ENCODE results near the gene MTTP.

MTTP gene

DNA sequence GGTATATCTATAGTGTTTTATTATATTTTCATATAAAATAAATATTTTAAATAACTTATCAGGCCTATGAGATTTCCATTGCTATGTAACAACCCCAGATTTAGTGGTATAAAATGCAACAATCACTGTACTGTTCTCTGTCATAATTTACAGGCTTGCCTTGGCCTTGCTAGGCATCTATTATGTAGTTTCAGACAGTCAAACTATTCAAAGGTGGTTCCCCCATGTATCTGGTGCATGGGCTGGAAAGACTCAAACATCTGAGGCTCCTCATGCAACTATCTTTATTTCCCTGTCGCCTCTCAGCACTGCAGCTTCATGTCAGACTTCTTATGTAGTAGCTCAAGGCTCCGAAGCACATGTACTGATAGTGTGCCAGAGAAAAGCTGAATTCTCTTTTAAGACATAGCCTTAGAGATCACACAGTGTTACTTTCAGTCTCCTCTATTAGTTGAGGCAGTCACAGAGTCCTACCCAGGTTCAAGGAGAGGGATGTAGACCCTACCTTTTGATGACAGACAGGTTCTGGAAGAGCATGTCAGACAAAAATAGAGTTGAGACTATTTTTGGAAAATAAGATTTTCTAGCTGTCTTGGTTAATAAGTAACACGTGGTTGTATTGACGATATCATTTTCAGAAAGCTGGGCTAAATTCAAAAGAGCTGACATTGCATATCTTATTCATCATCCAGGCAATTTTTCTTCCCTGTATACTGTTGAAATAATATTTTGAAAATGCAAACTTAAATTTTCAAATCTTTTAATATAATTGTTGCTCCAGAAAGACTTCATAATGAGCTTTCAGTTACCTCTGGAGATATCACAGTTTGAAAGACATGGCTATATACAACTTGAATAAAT is 19.4 kb downstream of the MTTP start:
- no peak for DNase-seq

DNA sequence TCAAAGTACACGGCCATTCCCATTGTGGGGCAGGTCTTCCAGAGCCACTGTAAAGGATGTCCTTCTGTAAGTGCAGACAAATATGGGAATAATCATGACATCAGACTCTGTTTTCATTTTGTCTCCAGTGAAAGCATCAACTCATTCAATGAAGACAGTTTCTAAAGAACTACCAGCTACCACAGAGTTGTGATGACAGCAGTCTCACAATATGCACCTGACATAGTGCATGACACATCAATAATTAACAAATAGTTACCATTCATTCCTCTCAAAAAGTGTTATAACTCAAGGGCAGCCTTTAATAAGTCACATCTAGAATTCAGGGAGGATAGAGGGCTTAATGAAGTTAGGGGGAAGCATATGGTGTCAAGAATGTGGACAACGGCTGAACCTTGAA is 20.2 kb downstream of the MTTP start:
- no peak for DNase-seq

DNA sequence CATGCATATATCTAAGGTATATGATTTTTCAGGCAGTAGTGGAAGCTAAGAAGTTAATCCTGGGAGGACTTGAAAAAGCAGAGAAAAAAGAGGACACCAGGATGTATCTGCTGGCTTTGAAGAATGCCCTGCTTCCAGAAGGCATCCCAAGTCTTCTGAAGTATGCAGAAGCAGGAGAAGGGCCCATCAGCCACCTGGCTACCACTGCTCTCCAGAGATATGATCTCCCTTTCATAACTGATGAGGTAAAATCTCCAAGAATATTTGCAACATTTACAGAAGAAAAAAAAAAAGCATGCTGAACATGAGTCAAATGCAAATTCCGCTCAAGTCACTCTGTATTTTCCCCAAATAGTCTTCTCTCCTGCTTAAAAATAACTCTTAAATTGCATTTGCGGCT is 32.1 kb downstream of the MTTP start:
- no peak for DNase-seq

DNA sequence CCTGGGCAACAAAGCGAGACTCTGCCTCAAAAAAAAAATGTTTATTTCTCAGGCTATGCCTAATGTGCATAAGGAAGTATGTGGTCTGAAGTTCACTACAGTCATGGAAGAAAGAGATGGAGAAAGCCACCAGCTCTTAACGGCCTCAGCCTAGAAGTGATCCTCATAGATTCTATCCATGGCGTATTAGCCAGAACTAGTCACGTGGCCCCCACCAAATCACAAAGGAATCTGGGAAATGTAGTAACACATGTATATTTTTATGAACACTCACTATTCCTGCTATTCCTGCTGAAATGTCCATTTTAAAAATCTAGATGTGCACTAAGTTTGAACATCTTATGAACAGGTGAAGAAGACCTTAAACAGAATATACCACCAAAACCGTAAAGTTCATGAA is 33.8 kb downstream of the MTTP start:
- DNase-seq, result no peak

DNA sequence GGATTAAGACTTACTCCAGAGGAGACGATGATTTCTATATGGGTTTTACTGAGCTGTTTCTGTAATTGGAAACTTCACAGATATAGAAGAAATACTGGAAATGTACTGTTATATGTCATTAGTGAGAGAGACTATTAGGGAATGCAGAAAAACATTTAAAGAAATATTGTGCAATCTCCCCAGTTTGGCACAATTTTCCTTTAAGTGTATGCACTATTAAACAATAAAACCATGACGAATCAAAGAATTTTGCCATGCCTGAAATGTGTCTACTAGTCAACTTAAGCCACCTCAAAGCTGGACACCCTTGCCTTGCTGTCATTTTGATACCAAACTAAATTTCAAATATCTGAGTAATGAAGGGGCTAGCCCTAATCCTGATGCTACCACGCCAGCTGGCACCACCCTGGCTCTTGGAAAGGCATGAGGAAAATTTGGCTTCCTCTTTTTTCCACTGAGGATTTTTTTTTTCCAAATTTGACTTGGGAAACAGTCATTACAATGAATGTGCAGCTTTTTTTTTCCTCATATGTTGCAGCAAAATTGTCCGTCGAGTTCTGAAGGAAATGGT is 36.1 kb downstream of the MTTP start:
- no peak for DNase-seq

DNA sequence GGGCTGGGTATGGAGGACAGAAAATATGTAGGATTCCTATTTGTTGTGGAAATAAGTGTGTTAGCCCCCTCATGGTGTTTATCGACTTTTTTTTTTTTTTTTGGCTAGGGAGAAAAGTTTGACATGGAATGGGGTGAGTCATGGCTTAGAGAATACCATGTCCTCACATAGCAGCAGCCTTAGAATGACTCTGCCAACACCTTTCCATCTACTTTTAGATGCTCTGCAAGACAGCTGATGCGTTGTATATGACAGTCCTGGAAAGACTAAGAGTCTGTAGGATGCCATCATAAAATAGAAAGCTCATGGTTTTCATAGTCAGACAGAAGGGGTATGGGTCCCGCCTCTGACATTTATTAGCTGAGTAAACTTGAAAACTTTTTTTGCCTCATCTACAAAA is 37.7 kb downstream of the MTTP start:
- DNase-seq, result no peak

DNA sequence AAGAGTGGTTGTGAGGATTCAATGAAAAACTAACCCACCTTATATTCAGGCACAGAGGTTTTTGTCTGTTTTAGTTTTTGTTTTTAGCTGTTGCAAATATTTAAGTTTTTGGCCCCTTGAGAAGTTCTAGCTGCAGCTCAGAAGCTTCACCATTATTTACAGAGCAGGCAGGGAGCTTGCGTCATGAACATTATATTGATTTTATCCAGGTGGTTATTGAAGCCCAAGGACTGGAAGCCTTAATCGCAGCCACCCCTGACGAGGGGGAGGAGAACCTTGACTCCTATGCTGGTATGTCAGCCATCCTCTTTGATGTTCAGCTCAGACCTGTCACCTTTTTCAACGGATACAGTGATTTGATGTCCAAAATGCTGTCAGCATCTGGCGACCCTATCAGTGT is 38.1 kb downstream of the MTTP start:
- DNase-seq, result no peak

DNA sequence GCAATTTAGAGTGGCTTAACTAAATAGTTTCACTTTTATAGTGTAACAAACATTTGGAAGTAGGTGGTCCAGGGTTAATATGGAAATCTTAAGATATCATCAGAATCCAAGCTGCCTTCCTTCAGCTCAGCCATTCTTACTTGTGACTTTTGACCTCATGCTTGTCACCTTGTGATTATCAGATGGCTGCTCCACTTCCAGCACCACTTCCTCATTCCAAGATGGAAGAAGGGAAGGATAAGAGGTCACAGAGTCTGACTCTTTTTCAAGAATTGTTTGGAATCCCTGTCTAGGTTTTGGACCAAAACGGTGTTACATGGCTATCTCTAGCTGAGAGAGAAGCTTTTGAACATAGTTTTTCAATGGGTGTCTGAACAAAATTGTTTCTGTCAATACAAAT is 39.9 kb downstream of the MTTP start:
- DNase-seq, result no peak

DNA sequence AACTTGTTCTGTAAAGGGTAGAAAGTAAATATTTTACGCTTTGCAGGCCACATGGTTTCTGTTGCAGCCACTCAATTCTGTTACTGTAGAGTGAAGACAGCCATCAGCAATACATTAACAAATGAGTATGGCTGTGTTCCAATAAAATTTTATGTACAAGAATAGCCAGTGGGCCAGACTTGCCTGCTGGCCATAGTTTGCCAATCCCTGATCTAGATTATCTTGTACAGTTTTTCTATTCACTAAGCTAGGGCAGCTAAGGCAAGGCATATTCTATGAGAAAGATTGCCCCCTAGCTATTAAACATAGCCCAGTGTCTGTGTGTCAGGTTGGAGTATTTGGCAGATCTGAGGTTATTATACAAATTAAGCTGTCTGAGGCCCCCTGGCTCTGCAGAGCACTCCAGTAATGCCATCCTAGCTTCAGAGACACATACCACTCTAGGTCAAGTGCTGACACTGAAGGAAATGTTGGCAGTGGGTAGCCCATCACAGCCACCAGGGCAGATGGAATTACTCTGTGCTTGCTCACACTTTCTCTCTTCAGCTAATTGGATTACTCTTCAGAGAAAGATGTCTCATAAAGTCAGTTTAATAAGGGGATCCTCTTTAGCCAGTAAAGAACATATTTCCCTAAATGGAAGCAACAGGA is 40.7 kb downstream of the MTTP start:
- DNase-seq, result no peak

DNA sequence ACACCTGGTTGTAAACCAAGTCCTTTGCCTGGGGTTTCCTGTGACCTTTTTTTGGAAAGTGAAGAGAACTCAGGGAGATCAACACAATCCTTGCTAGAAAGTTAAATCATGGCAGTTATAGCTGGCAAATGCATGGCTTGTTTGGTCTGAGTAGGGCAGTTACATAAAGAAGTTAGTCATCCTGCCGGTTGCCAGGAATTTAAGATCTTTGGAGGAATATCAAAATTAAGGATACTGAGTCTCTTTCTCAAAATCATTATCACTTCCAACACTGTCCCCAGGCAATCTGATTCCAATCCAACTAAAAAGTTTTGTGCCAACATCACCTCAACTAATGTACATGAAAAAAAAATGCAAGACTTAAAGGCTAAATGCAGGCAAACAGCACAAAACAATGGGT is 42.8 kb downstream of the MTTP start:
- no peak for DNase-seq

DNA sequence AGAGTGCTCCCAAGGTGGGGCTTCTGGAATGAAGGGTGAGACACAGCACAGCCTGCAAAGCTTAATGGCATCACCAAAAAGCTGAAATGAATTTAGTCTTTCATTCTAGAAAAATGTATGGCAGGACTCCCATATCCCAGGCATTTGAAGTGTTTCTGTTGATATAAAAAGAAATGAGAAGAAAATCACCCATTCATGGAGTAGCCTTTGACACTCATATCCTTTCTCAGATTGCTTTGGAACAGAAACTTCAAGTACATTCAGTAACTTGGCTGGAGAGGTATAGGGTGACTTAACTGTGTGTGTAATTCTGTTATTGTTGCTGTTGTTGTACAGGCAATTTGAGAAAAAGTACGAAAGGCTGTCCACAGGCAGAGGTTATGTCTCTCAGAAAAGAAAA is 47.7 kb downstream of the MTTP start:
- DNase-seq, result no peak

DNA sequence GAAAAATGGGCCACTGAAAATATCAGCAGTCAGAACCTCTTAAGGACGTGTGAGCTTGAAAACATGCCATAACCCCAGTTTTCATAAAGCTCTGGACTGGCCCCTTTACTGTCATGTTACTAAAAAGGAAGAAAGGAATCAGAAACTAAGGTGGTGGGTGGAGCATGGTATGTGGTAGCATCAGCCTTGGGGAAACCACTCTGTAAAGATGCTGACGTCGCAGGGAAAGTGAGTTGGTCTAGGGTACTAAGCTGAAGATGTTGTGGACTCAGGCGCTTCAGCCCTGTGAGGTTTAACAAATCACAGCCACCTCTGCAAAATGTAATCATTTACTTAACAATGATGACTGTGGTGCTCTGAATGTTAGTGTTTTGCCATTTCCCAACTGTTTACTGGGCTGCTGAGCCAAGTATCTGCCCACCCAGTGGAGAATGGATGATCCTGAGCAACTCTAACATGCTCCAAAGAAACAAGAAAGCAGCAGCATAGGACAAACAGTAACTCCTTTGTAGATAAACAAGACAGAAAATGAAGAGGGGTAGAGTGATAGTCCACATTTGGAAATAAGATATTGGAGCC is 49.6 kb downstream of the MTTP start:
- DNase-seq, result no peak

DNA sequence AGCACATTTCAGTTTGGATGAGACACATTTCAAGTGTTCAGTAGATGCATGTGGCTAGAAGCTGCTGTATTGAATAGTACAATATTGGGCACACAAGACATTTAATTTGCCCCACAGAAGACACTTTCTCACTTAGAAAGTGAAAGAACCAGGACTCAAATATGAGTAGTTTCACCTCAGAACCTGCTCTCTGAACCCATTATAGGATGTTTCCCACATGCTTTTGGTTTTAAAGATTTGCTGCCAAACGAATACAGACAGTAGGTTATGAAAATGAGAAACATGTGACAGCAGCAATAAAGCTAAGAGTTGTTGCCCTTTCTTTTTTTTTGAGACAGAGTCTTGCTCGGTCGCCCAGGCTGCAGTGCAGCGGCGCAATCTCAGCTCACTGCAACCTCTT is 50.7 kb downstream of the MTTP start:
- DNase-seq, result no peak

DNA sequence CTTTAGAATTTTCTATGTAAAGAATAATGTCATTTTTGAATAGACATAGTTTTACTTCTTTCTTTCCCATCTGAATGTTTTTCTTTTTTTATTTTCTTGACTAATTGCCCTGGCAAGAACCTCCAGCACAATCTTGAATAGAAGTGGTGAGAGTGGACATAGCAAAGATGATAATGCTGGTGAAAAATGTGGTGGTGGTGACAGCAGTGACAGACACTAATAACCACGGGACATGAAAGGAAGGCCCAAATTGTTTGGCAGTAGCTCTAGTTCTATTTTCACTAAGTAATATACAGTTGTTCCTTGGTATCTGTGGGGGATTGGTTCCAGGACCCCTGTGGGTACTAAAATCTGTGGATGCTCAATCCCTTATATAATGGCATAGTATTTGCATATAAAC is 53.4 kb downstream of the MTTP start:
- no peak for DNase-seq

DNA sequence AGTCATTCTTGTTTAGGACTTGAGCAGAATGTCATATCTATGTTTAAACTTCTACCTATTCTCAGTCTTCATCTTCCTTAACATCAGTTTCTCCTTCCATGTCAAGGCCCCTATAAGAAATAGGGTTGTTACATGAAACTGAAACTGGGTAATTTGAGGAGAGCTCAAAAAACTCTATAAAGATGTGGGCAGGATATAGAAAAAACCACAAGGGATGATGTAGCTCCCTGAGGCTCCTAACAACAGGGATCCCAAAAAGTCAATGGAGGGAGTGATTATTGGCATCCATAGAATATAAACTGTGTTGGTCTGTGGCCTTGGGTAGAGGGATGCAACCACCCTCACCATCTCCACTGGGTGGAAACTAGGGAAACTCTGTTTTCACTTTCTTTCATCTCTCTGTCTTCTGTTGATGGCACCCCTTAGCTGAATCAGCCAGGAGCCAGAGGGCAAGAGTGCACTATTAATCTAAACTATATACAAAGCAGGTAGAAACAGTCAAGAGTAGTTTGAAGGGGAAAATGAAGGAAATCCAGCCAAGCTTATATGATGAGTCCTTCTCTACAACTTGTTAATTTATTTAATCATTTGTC is 55.4 kb downstream of the MTTP start:
- DNase-seq, result no peak

DNA sequence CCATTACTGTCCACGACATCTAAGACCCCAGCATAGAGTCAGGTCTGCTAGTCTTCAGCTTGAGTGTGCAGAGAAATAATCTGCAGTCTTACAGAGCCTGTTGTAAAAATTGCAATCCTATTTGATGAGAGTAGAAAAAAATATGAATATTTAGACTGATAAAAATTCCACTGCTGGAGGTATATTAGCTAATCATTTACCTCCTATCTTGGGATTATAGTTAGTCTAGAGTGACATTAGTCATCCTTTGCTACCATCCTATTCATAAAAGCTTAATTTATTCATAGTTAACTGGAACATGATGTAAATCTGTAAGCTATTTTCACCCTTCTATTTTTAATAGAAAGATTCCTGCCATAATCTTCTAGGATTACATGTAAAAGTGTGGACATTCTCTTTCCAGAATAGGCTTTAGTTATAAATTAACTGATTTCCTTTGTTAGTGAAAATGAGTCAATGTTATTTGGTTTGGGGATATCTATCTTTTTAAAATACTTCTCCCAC is 56.3 kb downstream of the MTTP start:
- no peak for DNase-seq

DNA sequence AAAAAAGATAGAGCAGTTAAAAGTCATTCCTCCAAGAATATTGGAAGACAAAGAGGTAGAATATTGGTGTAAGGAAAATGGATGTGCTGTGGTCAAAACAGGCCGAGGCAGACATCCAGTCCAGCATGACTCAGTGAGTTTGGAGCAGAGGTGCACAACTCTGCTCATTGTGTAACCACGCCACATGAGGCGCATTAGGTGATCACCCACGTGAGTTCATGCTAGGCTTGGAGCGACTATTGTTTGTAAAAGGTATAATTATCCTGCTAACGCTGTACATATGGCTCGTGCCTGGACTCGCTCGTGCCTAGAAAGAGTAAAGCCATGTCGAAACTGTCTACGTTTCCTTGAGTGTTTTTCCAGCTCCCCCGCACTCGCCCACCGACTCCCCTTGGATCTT is 59.1 kb downstream of the MTTP start:
- no peak for DNase-seq

DNA sequence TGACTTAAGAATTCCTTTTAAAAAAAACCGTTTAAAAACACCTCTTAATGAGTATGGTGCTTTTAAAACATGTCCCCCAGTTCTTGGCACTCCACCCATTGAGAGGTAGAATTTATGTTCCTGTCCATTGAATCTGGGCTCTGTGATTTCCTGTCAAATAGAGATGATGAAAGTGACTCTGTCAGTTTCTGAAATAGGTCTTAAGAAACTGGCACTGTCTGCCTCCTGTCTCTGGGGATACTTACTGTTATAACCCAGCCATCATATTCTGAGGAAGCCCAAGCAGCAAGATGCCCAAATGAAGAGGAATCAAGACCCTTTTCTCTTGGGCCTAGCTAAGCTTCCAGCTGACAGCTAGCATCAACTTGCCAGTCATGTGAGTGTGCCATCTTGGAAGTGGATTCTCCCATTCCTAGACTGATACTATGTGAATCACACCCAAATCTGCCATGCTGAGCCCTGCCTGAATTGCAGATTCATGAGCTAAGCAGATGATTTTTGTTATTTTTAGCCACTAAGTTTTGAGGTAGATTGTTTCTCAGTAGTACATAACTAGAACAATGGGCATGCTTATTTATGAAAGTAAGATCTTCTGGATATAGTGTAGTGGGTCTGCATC is 60.2 kb downstream of the MTTP start:
- DNase-seq, result no peak

DNA sequence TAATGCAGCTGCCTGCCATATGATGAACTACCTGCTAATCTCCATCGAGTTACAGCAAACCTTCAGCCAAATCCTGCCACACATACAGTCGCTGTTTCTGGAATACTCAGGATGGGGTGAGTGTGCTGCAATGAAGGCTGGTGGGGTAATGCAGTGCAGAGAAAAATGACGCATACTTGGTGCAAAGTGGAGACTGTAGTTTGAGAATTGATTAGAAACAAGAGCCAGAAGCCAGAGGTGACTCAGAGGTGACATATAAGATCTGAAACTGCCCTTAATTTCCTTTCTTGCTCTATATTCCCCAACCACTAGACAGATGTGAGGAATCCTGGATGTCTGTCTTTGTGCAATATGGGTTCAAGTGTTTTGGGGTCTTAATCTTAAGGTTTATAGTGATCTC is 61.0 kb downstream of the MTTP start:
- DNase-seq, result no peak

DNA sequence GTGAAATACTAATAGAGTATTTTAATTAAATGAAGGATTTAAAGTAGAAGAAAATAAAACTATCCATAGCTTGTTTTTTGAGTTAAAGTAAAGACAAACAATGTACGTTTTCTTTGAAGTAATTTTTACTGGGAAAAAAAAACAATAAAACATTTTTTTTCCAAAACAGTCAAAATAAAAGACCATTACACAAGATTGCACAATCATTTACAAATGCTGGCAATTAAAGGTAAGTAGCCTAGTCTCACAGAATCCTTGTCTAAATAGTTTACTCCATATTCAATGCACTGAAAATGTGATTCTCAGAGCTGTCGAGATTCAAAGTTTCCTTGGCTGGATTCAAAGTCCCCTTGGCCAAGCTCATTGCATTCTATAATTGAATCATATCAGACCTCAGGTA is 61.8 kb downstream of the MTTP start:
- no peak for DNase-seq

DNA sequence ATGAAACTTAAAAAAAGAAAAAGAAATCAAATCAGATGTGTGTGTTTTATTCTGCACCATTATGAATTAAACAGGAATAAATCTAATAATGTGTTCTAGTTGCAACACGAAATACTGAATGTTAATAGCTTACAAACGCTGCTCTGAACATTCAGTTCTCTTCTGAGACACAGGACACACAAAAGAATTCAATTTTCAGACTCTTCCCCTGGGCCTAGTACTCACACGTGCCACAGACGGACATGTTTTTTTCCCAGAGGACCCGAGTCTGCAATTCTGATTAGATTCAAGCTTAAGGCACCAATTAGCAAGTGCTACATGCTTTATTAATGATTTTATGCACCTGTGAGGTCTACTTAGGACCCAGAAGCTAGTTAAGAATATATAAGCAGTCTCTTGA is 62.5 kb downstream of the MTTP start:
- no peak for DNase-seq

DNA sequence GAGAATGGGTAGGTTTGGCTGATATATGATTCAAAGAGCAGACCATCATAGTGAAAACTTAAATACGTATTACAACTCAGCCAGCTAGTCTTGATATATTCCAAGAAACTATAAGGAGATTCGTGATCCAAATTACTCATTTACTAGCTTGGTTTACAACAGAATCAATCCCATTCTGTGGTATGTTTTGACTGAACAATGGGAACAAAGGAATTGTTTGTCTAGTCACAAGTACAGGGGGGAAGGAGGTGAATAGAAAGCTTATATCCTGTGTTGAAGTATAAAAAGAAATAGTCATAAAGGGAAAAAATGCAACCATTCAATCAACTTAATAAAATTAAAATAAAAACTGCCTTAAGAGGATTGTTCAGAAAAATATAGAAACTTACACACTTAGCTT is 66.1 kb downstream of the MTTP start:
- DNase-seq, result no peak

Measured in activated effector memory CD4-positive, alpha-beta T cell treated with Interleukin-2 at 50 U/mL for 16 hours (primary cell).